Erythroblast (primary cell): ENCODE results near the gene DZANK1.

Experiments used
- GATA1 ChIP-seq: IDR thresholded peaks from 2 replicates; pipeline ENCODE4 v1.6.1; 2011; ENCODE audit warnings: low read depth, mild to moderate bottlenecking, control low read depth, low read length, moderate library complexity
- POLR2A ChIP-seq: IDR thresholded peaks from 2 replicates; pipeline ENCODE4 v1.6.1; 2011; ENCODE audit warnings: mild to moderate bottlenecking, low read length

GRCh38 chr20:18506744-18507143 is 39.9 kb upstream of the DZANK1 start:
- TF ChIP-seq POLR2A (no peak), GATA1 (no peak)
